ENCODE results near the gene CHRNA4.
"Not testable (repeated sequence)": the region's sequence is repeated elsewhere in the genome, so short reads cannot be mapped to it uniquely, and the experiment has no call there.

CHRNA4 gene

GRCh38 chr20:63348828-63349515 lies 12.2 kb downstream of the CHRNA4 start:
- Histone ChIP-seq H3K4me1 (no peaks in the 10 kb centered on the region), H3K36me3 (replicated peaks) (no peaks in the 10 kb centered on the region), H3K27me3 (ENCODE audit: low read depth) (peaks cover 22% of the 10 kb centered on the region), H3K9me3 (no peaks in the 10 kb centered on the region), H3K4me3 (no peak overlapping the region)
- in situ Hi-C loops (cut with MboI; ENCODE audit: low sequenced_read_pairs), result no loop called here
- no peak for DNase-seq (ENCODE audit: low spot score in 2 of 2)

GRCh38 chr20:63347950-63348827 lies 13.0 kb downstream of the CHRNA4 start:
- peaks cover 25% of the 10 kb centered on the region for H3K27me3 ChIP-seq (ENCODE audit: low read depth)

GRCh38 chr20:63347081-63347741 lies 13.9 kb downstream of the CHRNA4 start:
- H3K9me3 ChIP-seq, result no peaks in the 10 kb centered on the region
- peaks cover 25% of the 10 kb centered on the region for H3K27me3 ChIP-seq (ENCODE audit: low read depth)
- in situ Hi-C loops (cut with MboI; ENCODE audit: low sequenced_read_pairs), result no loop called here
- DNase-seq (ENCODE audit: low spot score in 2 of 2), result no peak
- no peaks in the 10 kb centered on the region for H3K36me3 ChIP-seq (replicated peaks)
- H3K4me3 ChIP-seq, result no peak overlapping the region
- no peaks in the 10 kb centered on the region for H3K4me1 ChIP-seq

More at GRCh38 chr20:63347950-63348827, 13.0 kb downstream of the CHRNA4 start:
- Histone ChIP-seq H3K36me3 (replicated peaks) (no peaks in the 10 kb centered on the region), H3K9me3 (no peaks in the 10 kb centered on the region), H3K4me3 (no peak overlapping the region), H3K4me1 (no peaks in the 10 kb centered on the region)
- no peak for DNase-seq (ENCODE audit: low spot score in 2 of 2)
- in situ Hi-C loops (cut with MboI; ENCODE audit: low sequenced_read_pairs), result no loop called here

GRCh38 chr20:63346131-63347080 lies 14.7 kb downstream of the CHRNA4 start:
- in situ Hi-C loops (cut with MboI; ENCODE audit: low sequenced_read_pairs), result no loop called here
- Histone ChIP-seq H3K4me3 (no peak overlapping the region), H3K4me1 (no peaks in the 10 kb centered on the region), H3K36me3 (replicated peaks) (no peaks in the 10 kb centered on the region), H3K27me3 (ENCODE audit: low read depth) (peaks cover 25% of the 10 kb centered on the region), H3K9me3 (no peaks in the 10 kb centered on the region)
- no peak for DNase-seq (ENCODE audit: low spot score in 2 of 2)

GRCh38 chr20:63345328-63346100 lies 15.6 kb downstream of the CHRNA4 start:
- in situ Hi-C loops (cut with MboI; ENCODE audit: low sequenced_read_pairs), result no loop called here
- Histone ChIP-seq H3K36me3 (replicated peaks) (no peaks in the 10 kb centered on the region), H3K4me1 (no peaks in the 10 kb centered on the region), H3K4me3 (no peak overlapping the region), H3K9me3 (no peaks in the 10 kb centered on the region), H3K27me3 (ENCODE audit: low read depth) (peaks cover 25% of the 10 kb centered on the region)
- no peak for DNase-seq (ENCODE audit: low spot score in 2 of 2)

GRCh38 chr20:63344616-63345327 lies 16.4 kb downstream of the CHRNA4 start:
- Histone ChIP-seq H3K9me3 (no peaks in the 10 kb centered on the region), H3K36me3 (replicated peaks) (no peaks in the 10 kb centered on the region), H3K4me1 (no peaks in the 10 kb centered on the region), H3K27me3 (ENCODE audit: low read depth) (peaks cover 25% of the 10 kb centered on the region), H3K4me3 (no peak overlapping the region)
- in situ Hi-C loops (cut with MboI; ENCODE audit: low sequenced_read_pairs), result no loop called here
- no peak for DNase-seq (ENCODE audit: low spot score in 2 of 2)

- no peaks in the 10 kb centered on the region for H3K4me1 ChIP-seq
- peaks cover 25% of the 10 kb centered on the region for H3K27me3 ChIP-seq (ENCODE audit: low read depth)
- DNase-seq (ENCODE audit: low spot score in 2 of 2), result no peak
- no peaks in the 10 kb centered on the region for H3K9me3 ChIP-seq
- H3K36me3 ChIP-seq (replicated peaks), result no peaks in the 10 kb centered on the region
- H3K4me3 ChIP-seq, result no peak overlapping the region
- in situ Hi-C loops (cut with MboI; ENCODE audit: low sequenced_read_pairs), result no loop called here
These were observed 17.4 kb downstream of the CHRNA4 start for GRCh38 chr20:63343460-63344445.

GRCh38 chr20:63342561-63343459 lies 18.3 kb downstream of the CHRNA4 start:
- in situ Hi-C loops (cut with MboI; ENCODE audit: low sequenced_read_pairs), result no loop called here
- Histone ChIP-seq H3K36me3 (replicated peaks) (no peaks in the 10 kb centered on the region), H3K4me3 (no peak overlapping the region), H3K4me1 (no peaks in the 10 kb centered on the region), H3K27me3 (ENCODE audit: low read depth) (peaks cover 25% of the 10 kb centered on the region), H3K9me3 (no peaks in the 10 kb centered on the region)
- no peak for DNase-seq (ENCODE audit: low spot score in 2 of 2)

- H3K27me3 ChIP-seq (ENCODE audit: low read depth), result peaks cover 15% of the 10 kb centered on the region
- H3K9me3 ChIP-seq; DNase-seq (ENCODE audit: low spot score in 2 of 2); H3K4me3 ChIP-seq; H3K4me1 ChIP-seq; in situ Hi-C loops (cut with MboI; ENCODE audit: low sequenced_read_pairs); H3K36me3 ChIP-seq (replicated peaks): not testable (repeated sequence)
These were observed 20.9 kb downstream of the CHRNA4 start for GRCh38 chr20:63340158-63340688.

GRCh38 chr20:63339154-63340094 lies 21.7 kb downstream of the CHRNA4 start:
- H3K4me3 ChIP-seq; in situ Hi-C loops (cut with MboI; ENCODE audit: low sequenced_read_pairs); DNase-seq (ENCODE audit: low spot score in 2 of 2); H3K36me3 ChIP-seq (replicated peaks); H3K4me1 ChIP-seq; H3K9me3 ChIP-seq: not testable (repeated sequence)
- H3K27me3 ChIP-seq (ENCODE audit: low read depth), result peaks cover 10% of the 10 kb centered on the region
